D341Med (cell line): Measurements from ENCODE around the gene GYS1.
"Not testable (repeated sequence)": the region's sequence is repeated elsewhere in the genome, so short reads cannot be mapped to it uniquely, and the experiment has no call there.

Experiments used
- DNase-seq: peaks from one replicate; pipeline ENCODE4 v3.0.0; 2012; ENCODE audit warnings: low spot score

GYS1 gene

GRCh38 chr19:48938256-48938655 is 54.9 kb downstream of the GYS1 start:
- DNase-seq, result no peak

DNA sequence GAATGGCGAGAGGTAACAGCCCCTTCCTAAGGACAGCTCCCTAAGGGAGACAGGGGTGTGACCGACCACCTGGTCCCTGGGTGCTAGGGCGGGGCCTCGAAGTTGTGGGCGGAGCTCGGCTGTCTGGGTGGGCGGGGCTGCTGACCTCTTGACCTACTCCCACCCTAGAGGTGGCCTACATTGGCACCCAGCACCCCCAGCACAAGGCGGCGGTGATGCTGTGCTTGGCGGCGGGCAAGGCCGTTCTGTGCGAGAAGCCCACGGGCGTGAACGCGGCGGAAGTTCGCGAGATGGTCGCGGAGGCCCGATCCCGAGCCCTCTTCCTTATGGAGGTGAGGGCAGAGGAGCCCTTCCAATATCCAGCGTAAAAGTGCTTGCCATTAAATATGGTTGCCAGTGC is 57.2 kb downstream of the GYS1 start:
- DNase-seq, result no peak

DNA sequence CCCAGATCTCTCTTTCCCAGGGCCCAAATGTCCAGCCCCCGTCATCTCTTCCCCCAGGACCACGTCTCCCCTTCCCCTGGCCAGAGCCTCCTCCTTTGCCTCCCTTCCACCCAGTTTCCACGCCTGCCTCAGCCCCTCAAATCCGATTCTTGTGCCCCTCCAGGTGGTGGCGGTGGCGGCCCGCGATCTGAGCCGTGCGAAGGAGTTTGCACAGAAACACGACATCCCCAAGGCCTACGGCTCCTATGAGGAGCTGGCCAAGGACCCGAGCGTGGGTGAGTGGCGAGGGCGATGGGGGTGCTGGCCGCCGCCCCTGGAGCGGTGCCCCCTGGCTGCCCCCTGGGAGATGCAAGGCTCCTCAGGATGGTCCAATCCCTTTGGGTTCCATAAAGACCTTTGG is 58.3 kb downstream of the GYS1 start:
- no peak for DNase-seq

GRCh38 chr19:48933382-48933932 is 59.7 kb downstream of the GYS1 start, which contains the start of gene DHDH:
TSS of gene DHDH (plus strand) at chr19:48933699. CDS start at chr19:48933722, 23 bp downstream.
- peak; percentile 89 for DNase-seq

DNA sequence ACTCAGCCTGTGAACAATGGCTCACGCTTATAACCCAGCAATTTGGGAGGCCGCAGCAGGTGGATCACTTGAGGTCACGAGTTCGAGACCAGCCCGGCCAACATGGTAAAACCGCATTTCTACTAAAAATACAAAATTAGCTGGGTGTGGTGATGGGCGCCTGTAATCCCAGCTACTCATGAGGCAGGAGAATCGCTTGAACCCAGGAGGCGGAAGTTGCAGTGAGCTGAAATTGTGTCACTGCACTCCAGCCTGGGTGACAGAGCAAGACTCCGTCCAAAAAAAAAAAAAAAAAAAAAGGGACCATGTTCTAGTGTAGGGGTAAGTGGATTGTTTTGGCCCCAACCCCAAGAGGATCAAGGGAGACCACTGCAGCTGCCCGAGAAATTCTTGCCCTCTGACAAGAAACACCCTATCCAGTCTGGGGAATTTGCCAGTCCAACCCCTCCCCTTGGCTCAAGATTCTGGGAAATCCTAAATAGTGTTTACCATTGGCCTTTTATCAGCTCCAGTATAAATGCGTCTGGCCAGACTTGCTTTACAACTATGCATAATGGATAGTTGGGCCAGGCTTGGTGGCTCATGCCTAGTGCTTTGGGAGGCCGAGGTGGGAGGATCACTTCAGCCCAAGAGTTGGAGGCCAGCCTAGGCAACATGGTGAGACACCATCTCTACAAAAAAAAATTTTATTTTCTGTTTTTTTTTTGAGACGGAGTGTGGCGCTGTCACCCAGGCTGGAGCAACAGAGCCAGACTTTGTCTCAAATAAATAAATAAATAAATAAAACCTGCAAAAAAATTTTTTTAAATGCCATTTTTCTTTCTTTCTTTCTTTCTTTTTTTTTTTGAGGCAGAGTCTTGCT is 64.7 kb downstream of the GYS1 start:
- DNase-seq, result no peak

DNA sequence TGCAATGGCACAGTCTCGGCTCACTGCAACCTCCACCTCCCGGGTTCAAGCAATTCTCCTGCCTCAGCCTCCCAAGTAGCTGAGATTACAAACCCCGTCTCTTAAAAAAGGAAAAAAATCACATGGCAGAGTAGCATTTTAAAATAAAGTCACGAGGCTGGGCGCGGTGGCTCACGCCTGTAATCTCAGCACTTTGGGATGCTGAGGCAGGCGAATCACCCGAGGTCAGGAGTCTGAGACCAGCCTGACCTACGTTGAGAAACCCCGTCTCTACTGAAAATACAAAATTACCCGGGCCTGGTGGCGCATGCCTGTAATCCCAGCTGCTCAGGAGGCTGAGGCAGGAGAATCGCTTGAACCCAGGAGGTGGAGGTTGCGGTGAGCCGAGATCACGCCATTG is 65.4 kb downstream of the GYS1 start:
- not testable (repeated sequence) for DNase-seq

DNA sequence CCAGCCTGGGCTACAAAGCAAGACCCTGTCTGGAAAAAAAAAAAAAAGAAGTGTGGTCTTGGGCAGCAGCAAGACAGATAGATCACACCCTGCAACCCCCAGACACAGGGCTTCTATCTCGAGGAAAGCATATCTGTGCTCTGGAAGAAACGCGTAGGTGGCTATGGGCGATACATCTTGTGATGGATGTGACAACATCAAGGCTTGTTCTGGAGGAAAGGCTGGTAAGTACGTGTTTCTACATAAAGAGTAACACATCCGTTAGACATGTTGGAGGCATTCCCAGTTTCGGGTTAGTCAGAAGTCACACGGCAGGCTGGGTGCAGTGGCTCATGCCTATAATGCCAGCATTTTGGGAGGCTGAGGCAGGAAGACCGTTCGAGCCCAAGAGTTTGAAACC is 66.2 kb downstream of the GYS1 start:
- no peak for DNase-seq

- DNase-seq, result not testable (repeated sequence)
These were observed 67.2 kb downstream of the GYS1 start for GRCh38 chr19:48925890-48926289.

GRCh38 chr19:48925240-48925843 is 67.8 kb downstream of the GYS1 start:
- no peak for DNase-seq

DNA sequence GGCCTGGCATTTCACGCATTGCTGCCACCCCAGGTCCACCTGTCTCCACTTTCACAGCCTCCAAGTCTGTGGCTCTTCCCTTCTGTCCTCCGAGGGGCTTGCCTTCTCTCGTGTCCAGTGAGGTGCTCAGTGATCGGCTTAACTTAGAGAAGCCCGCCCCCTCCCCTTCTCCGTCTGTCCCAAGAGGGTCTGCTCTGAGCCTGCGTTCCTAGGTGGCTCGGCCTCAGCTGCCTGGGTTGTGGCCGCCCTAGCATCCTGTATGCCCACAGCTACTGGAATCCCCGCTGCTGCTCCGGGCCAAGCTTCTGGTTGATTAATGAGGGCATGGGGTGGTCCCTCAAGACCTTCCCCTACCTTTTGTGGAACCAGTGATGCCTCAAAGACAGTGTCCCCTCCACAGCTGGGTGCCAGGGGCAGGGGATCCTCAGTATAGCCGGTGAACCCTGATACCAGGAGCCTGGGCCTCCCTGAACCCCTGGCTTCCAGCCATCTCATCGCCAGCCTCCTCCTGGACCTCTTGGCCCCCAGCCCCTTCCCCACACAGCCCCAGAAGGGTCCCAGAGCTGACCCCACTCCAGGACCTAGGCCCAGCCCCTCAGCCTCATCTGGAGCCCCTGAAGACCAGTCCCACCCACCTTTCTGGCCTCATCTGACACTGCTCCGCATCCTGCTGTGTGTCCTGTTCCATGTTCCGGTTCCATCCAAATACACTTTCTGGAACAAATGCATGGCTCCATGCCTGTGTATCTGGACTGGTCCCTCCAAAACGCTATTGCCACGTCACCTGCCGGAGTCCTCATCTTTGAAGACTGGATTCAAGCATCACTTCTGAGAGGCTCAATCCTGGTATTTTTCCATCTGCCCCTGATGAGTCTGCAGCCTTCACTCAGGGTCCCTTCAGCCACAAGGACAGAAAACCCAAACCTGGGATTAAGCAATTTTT is 70.3 kb downstream of the GYS1 start:
- no peak for DNase-seq

GRCh38 chr19:48921721-48922500 is 71.2 kb downstream of the GYS1 start:
- no peak for DNase-seq

GRCh38 chr19:48920949-48921348 is 72.2 kb downstream of the GYS1 start:
- no peak for DNase-seq

DNA sequence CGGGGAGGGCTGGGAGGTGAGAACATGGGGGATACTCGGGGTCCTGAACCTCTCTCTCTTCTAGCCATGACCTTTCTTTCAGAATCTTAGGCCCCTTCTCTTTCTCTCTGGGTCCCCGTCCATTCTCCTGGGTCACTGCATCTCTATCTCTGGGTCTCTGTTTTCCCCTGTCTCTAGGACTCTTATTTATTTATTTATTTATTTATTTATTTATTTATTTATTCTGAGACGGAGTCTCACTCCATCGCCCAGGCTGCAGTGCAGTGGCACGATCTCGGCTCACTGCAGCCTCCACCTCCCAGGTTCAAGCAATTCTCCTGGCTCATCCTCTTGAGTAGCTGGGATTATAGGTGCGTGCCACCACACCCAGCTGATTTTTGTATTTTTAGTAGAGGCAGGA is 73.8 kb downstream of the GYS1 start:
- not testable (repeated sequence) for DNase-seq

DNA sequence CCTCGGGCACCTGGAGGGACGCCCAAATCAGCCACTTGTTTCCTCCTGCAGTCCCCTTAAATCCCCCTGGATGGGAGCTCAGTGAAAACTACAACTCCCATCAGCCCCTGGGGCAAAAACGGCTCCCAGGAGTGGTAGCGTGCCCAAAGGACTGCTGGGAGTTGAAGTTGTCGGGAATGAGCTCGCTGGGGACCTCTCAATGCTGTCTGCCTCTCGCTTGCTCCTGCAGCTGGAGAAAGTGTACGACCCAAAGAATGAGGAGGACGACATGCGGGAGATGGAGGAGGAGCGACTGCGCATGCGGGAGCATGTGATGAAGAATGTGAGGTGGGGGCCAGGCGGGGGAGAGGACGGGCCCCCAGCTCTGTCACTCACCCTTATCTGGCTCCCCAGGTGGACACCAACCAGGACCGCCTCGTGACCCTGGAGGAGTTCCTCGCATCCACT is 74.3 kb downstream of the GYS1 start:
- peak; percentile 76 for DNase-seq
